GM19328 (cell line): ENCODE measurements around the gene HAS3.
"Not testable (repeated sequence)": the region's sequence is repeated elsewhere in the genome, so short reads cannot be mapped to it uniquely, and the experiment has no call there.

Experiments
- ATAC-seq: cut with Tn5 transposase; IDR thresholded peaks from one replicate; pipeline ENCODE4 v1.9.1; 2021; ENCODE audit warnings: mild to moderate bottlenecking, moderate library complexity; ENCODE audit not compliant: unreplicated experiment

Gene HAS3

GRCh38 chr16:69141014-69141413 is 35.6 kb downstream of the HAS3 start:
- ATAC-seq: no peak

DNA sequence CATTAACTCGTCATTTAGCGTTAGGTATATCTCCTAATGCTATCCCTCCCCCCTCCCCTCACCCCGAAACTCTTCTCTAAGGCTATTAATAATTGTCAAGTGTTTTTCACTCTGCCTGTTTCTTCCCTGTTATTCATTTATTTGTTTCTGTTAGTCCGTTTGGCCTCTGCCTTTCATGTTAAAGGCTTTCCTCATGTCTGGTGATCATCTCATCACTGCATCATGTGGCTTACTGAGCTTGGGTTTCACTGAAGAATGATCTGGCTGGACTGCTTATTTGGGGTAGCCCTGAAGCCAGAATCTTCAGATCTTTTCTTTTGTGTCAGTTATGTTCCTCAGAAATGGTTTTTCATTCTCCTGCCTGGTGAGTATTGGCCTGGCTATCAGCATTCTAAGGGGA is 36.5 kb downstream of the HAS3 start:
- ATAC-seq: no peak

DNA sequence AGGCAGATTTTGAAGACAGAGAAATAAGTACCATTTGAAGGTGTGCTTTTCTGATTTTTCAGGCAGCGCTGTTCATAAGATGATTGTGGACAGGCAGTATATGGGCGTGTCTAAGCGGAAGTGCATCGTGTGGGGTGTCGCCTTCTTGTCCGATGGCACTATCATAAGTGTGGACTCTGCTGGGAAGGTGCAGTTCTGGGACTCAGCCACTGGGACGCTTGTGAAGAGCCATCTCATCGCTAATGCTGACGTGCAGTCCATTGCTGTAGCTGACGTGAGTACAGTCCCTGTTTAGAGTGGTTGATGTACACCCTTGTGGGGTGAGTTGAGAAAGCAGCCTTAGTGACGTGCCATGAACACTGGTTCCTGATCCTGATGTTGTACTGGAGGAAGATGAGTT is 37.7 kb downstream of the HAS3 start:
- ATAC-seq: no peak

GRCh38 chr16:69145658-69146057 is 40.2 kb downstream of the HAS3 start:
- ATAC-seq: no peak

DNA sequence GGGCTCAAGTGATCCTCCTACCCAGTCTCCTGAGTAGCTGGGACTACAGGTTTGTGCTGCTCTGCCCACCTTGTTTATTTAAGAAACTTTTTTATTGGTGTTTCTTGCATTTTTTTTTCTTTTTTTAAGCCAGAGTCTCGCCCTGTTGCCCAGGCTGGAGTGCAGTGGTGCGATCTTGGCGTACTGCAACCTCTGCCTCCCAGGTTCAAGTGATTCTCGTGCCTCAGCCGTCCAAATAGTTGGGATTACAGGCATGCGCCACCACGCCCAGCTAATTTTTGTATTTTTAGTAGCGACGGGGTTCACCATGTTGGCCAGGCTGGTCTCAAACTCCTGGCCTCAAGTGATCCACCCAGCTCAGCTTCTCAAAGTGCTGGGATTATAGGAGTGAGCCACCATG is 44.2 kb downstream of the HAS3 start:
- ATAC-seq: not testable (repeated sequence)

DNA sequence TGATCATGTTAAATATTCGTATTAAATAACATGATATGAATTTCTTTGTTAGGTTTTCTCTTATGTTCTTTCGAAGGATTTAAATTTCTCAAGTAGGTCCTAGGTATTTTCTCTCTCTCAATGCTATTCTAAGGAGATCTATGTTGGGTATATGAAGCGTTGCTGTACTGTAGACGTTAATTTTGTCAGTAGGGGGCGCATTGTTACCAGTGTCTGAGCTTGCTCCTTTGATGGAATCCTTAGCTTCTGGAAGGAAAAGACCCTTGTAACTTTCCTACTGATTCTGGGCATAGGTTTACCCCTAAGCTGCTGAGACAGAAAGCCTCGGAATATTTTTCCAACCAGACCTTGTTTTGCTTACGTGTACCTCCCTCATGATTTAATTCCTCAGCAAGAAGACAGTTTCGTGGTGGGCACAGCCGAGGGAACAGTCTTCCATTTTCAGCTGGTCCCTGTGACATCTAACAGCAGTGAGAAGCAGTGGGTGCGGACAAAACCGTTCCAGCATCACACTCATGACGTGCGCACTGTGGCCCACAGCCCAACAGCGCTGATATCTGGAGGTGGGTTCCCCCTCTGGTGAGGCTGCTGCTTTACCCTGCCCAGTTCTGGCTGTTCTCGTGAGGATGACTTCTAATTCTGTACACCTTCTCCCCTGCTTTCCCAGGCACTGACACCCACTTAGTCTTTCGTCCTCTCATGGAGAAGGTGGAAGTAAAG is 44.9 kb downstream of the HAS3 start:
- no peak for ATAC-seq

DNA sequence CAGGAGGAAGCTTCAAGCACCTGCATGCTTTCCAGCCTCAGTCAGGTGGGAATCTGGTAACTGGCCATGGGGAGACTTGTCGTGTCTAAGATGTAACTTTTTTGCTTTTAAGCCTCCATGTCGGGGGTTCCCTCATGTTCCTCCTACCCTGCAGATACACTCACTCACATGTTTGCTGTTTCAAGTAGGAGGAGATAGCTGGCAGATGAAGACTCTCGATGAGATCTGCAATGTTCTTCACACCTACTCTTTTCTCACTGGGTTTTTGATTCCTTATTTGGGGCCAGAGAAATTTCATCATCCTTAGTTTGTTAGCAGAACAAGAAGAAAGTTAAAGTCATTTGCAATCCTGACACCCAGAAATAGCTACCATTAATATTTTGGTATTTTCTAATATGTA is 51.7 kb downstream of the HAS3 start:
- ATAC-seq: no peak

- no peak for ATAC-seq
Measured at GRCh38 chr16:69160192-69160591, 54.7 kb downstream of the HAS3 start.

- no peak for ATAC-seq
Measured at GRCh38 chr16:69165584-69165983, 60.1 kb downstream of the HAS3 start.

DNA sequence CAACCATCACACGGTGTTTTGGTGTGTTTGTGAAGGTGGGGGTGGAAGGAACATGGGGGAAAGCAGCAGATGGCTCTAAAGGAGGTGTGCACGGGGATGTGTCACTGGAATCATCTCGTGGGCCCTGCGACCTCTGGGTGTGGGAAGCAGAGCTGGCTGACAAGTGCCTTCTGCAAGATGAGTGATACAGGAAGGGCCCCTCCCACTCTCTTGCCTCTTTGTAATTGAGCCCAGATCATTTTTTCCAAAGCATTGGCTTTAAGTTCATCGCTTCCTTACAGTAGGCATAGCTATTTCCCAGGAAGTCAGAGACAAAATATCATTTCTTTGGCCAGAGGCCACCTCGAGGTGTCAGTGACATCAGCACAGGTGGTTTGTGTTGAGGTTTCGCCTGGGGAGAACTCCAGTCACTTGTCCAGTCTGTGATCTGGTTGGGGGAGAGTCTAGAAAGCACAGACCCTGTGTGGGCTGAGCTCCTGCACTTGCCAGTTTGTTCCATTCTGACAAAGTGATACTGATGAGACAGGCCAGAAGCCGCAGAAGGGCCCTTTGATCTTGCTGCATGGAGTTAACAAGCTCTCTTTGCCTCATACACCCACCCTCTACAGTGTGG is 60.9 kb downstream of the HAS3 start:
- no peak for ATAC-seq

DNA sequence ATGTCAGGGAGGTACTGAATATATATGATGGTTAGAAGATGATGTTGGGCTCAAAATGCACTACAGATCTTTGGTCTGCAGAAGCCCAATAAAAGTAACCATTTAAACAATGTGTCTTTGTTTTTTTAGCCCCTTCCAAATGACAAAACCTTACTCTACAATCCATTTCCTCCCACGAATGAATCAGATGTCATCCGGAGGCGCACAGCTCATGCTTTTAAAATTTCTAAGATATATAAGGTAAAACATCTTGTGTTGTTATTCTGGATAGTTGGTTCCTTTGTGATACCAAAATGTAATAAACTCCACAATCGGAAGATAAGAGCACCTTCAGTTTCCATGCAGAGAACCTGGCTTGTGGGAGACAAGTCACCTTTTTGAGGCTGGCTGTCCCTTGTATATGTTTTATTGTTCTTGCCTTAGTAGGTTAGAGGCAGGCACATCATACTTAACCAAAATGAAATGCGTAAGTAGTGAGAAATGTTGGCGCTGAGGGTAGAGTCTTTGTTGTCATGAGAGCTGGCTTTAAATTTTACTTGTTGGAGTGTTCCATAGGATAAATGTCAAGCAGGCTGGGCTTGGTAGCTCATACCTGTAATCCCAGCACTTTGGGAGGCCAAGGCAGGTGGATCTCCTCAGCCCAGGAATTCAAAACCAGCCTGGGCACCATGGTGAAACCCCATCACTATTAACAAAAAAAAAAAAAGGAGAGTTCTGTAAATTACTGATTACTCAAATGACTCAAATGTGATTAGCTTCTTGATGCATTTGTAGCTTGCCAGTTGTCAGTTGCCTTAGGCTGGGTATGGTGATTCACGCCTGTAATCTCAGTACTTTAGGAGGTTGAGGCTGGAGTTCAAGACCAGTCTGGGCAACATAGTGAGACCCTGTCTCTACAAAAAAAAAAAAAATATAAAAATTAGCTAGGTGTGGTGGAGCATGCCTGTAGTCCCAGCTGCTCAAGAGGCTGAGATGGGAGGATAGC is 61.8 kb downstream of the HAS3 start:
- no peak for ATAC-seq
